HEK293T (cell line): ENCODE measurements around the gene GRPR.

ENCODE experiments used
- CTCF ChIA-PET: fragments of 350-600 bp; formaldehyde crosslinking; extraction: SDS; loops from one replicate; lab custom pipeline; 2021; ENCODE audit warnings: antibody characterized with exemption, inconsistent platforms; lab: Yijun Ruan, JAX
- POLR2A ChIA-PET: fragments of 350-600 bp; formaldehyde crosslinking; extraction: SDS; loops from one replicate; lab custom pipeline; 2020; ENCODE audit warnings: antibody characterized with exemption, inconsistent platforms; lab: Yijun Ruan, JAX
- DNase-seq: peaks from one replicate; pipeline ENCODE4 v3.0.0; 2012; ENCODE audit warnings: mixed read lengths; ENCODE audit errors: extremely low spot score
- ARNT ChIP-seq: fragments of 450-650 bp; IDR thresholded peaks from 2 replicates; pipeline ENCODE4 v1.6.1; 2017; ENCODE audit warnings: mild to moderate bottlenecking
- BHLHE40 ChIP-seq: fragments of 450-650 bp; IDR thresholded peaks from 2 replicates; pipeline ENCODE4 v1.6.1; 2016; ENCODE audit warnings: mild to moderate bottlenecking, moderate library complexity, borderline replicate concordance
- CTBP1 ChIP-seq: fragments of 450-650 bp; IDR thresholded peaks from 2 replicates; pipeline ENCODE4 v1.6.1; 2016; ENCODE audit warnings: borderline replicate concordance
- ELF4 ChIP-seq: fragments of 450-650 bp; IDR thresholded peaks from 2 replicates; pipeline ENCODE4 v1.6.1; 2017; ENCODE audit warnings: antibody characterized with exemption
- FOXA1 ChIP-seq: fragments of 450-650 bp; IDR thresholded peaks from 2 replicates; pipeline ENCODE4 v1.6.1; 2016; ENCODE audit warnings: mild to moderate bottlenecking
- FOXK2 ChIP-seq: fragments of 450-650 bp; IDR thresholded peaks from 2 replicates; pipeline ENCODE4 v1.6.1; 2016; ENCODE audit warnings: mild to moderate bottlenecking
- FOXM1 ChIP-seq: fragments of 450-650 bp; IDR thresholded peaks from 2 replicates; pipeline ENCODE4 v1.6.1; 2017; ENCODE audit warnings: mild to moderate bottlenecking, borderline replicate concordance
- HDGF ChIP-seq: fragments of 450-650 bp; IDR thresholded peaks from 2 replicates; pipeline ENCODE4 v1.6.1; 2017; ENCODE audit warnings: antibody characterized with exemption, borderline replicate concordance
- L3MBTL2 ChIP-seq: fragments of 450-650 bp; conservative IDR thresholded peaks from 2 replicates; pipeline ENCODE4 v1.6.1; 2016; ENCODE audit warnings: mild to moderate bottlenecking
- LEF1 ChIP-seq: fragments of 450-650 bp; IDR thresholded peaks from 2 replicates; pipeline ENCODE4 v1.6.1; 2017; ENCODE audit warnings: mild to moderate bottlenecking, borderline replicate concordance
- NFRKB ChIP-seq: fragments of 450-650 bp; IDR thresholded peaks from 2 replicates; pipeline ENCODE4 v1.6.1; 2016; ENCODE audit warnings: mild to moderate bottlenecking, moderate library complexity
- SP1 ChIP-seq: fragments of 450-650 bp; IDR thresholded peaks from 2 replicates; pipeline ENCODE4 v1.6.1; 2017
- SUZ12 ChIP-seq: fragments of 450-650 bp; IDR thresholded peaks from 2 replicates; pipeline ENCODE4 v1.6.1; 2016; ENCODE audit warnings: mild to moderate bottlenecking
- TARDBP ChIP-seq: fragments of 450-650 bp; IDR thresholded peaks from 2 replicates; pipeline ENCODE4 v1.6.1; 2016
- ZNF384 ChIP-seq: fragments of 450-650 bp; IDR thresholded peaks from 2 replicates; pipeline ENCODE4 v1.6.1; 2016
- TF ChIP-seq, protein P1 (sequence below): fragments of 450-650 bp; IDR thresholded peaks from 2 replicates; pipeline ENCODE4 v1.6.1; 2016

GRPR gene

DNA sequence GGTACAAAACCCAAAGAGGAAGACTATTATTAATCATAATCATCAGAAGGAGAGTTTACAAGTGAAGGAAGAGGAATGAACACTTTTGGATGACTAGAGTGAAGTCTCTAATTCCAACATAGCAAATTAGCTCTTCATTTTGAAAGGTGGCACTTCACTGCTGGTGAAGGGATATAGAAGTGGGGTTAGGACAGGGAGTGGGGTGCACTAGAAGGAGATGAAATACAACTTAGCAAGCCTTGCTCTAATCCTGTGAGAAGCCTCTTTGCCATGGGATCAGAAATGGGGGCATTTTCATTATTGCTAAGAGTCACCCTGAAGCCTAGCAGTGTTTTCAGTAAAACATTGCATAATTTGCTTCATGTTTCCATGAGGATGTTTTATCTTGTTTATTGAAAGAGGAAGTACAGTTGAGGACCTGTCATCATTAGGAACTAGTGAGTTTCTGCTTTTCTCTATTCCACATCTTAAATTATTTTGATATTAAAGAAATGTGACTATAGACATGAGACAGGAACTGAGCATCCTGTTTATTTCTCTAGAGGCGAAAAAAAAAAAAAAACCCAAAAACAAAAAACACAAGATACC is 9.3 kb upstream of the GRPR start:
- no peak for DNase-seq
- ChIA-PET CTCF (no interaction called here), POLR2A (no interaction called here)
- TF ChIP-seq, protein P1, sequence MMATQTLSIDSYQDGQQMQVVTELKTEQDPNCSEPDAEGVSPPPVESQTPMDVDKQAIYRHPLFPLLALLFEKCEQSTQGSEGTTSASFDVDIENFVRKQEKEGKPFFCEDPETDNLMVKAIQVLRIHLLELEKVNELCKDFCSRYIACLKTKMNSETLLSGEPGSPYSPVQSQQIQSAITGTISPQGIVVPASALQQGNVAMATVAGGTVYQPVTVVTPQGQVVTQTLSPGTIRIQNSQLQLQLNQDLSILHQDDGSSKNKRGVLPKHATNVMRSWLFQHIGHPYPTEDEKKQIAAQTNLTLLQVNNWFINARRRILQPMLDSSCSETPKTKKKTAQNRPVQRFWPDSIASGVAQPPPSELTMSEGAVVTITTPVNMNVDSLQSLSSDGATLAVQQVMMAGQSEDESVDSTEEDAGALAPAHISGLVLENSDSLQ: no peak
- no peak for TF ChIP-seq HDGF
- TF ChIP-seq L3MBTL2: no peak

DNA sequence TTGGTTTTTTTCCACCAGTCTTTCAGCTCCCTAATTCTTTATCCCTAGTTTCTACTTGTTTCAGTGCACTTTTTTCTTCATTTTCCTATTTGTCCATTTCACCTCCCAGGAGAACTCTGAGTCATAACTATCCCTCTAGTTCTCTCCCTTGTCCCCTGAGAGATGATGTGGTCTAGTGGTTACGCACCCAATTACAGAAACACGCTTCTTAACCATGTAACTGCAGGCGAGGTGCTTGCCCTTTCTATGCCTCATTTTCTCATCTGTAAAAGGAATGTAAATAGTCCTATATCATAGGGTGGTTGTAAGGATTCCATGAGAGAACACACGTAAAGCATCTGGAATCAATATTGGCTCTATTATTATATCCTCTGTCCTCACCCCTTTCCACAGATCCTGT is 8.8 kb upstream of the GRPR start:
- TF ChIP-seq LEF1: no peak
- ChIA-PET CTCF (no interaction called here), POLR2A (no interaction called here)
- DNase-seq: no peak

DNA sequence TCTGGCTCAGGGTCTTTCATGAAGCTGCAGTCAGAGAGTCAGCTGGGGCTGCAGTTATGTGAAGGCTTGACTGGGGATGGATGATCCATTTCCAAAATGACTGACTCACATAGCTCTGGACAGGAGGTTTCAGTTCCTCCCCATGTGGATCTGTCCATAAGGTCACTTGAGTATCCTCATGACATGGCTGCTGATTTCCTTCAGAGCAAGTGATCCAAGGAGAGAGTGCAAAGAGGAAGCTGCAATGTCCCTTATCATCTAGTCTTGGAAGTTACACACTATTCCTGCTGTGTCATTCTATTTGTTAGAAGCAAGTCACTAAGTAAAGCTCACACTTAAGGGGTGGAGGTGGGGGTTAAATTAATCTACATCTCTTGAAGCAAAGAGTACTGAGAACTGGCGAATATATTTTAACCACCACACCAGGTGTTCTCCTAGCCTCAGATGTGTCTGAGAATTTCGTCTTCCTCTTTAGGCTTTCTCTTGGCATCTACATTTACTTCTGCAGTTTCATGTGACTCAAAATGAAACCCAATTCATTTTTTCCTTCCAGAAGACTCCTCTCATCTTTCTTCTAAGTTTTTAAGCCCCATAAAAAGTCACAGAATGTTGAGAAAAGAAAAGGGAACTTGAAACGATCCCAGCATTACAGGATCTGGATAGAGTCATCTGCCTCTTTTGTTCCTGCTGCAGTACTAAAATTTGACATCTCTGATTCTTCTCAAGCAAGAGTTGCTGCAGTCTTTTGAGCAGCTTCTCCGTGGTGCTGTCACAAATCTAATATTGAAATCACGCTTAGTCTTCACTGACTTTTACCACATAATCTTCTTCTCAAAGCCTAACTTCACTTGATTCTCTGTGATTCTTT is 3.8 kb upstream of the GRPR start:
- TF ChIP-seq FOXM1 (no peak), ZNF384 (no peak), ELF4 (no peak), CTBP1 (no peak), L3MBTL2 (no peak), SP1 (no peak), SUZ12 (no peak), NFRKB (no peak), HDGF (no peak), LEF1 (no peak), FOXA1 (no peak), BHLHE40 (no peak), ARNT (no peak), FOXK2 (no peak), TARDBP (no peak)
- TF ChIP-seq, protein P1: no peak
- no peak for DNase-seq
- CTCF ChIA-PET: no interaction called here
- POLR2A ChIA-PET: no interaction called here

DNA sequence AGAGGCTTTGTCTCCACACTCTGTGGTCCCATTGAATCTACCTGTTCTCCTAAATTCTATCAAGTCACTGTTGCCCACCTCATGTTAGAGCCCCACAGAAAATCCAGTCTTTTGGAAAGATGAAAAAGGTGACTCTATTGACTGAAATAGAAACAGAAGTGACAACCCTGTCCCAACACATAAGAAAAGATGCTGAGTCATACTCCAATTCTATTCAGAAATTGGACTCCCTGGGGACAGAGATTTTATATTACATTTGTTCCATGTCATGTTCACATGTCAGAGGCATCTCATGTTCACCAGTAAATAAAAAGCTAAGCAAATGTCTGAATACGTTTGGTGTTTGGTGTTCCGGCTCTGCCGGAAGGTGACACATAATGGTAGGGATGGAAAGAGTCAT is 2.9 kb upstream of the GRPR start:
- CTCF ChIA-PET: interaction anchor here (0.6 kb wide), 1 partner anchor 553 kb away, joined by 5 read pairs; no protein-coding TSS in a partner anchor
- POLR2A ChIA-PET: no interaction called here
- TF ChIP-seq FOXM1 (no peak), HDGF (no peak), FOXK2 (no peak), L3MBTL2 (no peak), ELF4 (no peak), CTBP1 (no peak), SP1 (no peak), BHLHE40 (no peak), LEF1 (no peak), ZNF384 (no peak), TARDBP (no peak), ARNT (no peak), NFRKB (no peak), FOXA1 (no peak), SUZ12 (no peak)
- TF ChIP-seq, protein P1: no peak
- DNase-seq: no peak

DNA sequence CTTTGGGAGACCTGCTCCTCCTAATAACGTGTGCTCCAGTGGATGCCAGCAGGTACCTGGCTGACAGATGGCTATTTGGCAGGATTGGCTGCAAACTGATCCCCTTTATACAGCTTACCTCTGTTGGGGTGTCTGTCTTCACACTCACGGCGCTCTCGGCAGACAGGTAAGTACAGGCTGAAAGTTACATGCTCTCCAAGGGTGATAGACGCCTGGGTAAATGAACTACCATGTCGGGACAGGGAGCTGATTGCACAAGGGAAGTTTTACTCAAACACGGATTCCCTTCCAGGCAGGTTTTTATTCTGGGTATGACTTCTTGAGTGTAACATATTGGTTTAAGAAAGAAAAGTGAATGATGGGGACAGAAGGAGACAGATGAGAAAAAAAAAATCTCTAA is 836 bp downstream of the GRPR start:
- CTCF ChIA-PET: no interaction called here
- no peak for TF ChIP-seq SP1
- TF ChIP-seq L3MBTL2: no peak
- TF ChIP-seq SUZ12: no peak
- TF ChIP-seq CTBP1: no peak
- no peak for TF ChIP-seq LEF1
- no peak for TF ChIP-seq HDGF
- no peak for TF ChIP-seq NFRKB
- no peak for TF ChIP-seq FOXK2
- TF ChIP-seq ELF4: no peak
- TF ChIP-seq FOXA1: no peak
- TF ChIP-seq ZNF384: no peak
- no peak for TF ChIP-seq TARDBP
- no peak for TF ChIP-seq ARNT
- no peak for DNase-seq
- POLR2A ChIA-PET: no interaction called here

DNA sequence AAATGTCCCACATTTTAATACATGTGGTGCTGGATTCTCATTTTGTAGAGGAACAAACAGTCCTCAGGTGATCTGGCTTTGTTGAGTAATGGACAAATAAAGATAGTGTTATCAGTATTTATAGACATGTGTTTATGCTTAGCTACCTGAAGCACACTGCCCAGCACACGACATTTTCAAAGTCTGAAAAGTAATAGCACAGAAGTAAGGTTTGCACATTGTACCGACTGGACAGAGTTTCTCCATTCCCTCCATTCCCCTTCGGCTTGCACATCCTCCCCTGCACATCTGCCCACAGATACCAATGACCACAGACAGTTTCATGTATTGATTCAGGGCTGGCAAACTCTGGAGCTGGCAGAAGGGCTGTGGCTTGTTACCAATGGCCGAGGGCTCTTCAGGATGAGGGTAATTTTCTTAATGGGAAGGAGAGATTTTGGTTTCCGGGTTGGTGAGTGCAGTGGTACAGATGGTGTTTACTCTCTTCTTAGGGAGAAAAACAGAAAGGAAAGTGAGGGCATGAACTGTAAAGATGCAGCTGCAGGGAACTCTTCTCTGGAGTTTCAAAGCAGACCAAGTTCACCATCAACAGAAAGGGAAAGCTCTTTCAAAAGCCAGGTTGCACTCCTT is 2.3 kb downstream of the GRPR start:
- no peak for DNase-seq
- ChIA-PET CTCF (no interaction called here), POLR2A (no interaction called here)
- TF ChIP-seq FOXA1: no peak
